ENCODE measurements around the gene COL4A1. TPM values are rescaled to one million over a fixed set of nuclear protein-coding genes. Genes with fewer than 3 reads are reported as not detected.
"Not testable (repeated sequence)": the region's sequence is repeated elsewhere in the genome, so short reads cannot be mapped to it uniquely, and the experiment has no call there.

Gene COL4A1
- total RNA-seq, 1 experiment from 2014 or later = 0.12 TPM

- H3K4me1 Mint-ChIP-seq (ENCODE audit: low read depth, unreplicated experiment) = no peaks in the 10 kb centered on the region
- peak; percentile 63 for DNase-seq
- peak overlapping the region; percentile 46 for H3K4me3 Mint-ChIP-seq (ENCODE audit: low read depth, unreplicated experiment)
- peak; percentile 43 for TF ChIP-seq CTCF (IDR thresholded peaks at IDR 0.05; ENCODE audit: unreplicated experiment)
- intact Hi-C loops (cut with micrococcal nuclease; ENCODE audit: unreplicated experiment) = no loop called here
- no peak overlapping the region for H3K27ac Mint-ChIP-seq (ENCODE audit: unreplicated experiment)
- no peaks in the 10 kb centered on the region for H3K9me3 Mint-ChIP-seq (ENCODE audit: low read depth, unreplicated experiment)
- H3K36me3 Mint-ChIP-seq (ENCODE audit: insufficient read depth, unreplicated experiment) = no peaks in the 10 kb centered on the region
- no TSS peak for BruUV-seq (replicated peaks)
- CTCF ChIA-PET = no interaction called here
- no peaks in the 10 kb centered on the region for H3K27me3 Mint-ChIP-seq (ENCODE audit: unreplicated experiment)
Measured at GRCh38 chr13:110116072-110116487, 190.9 kb downstream of the COL4A1 start.

GRCh38 chr13:110115591-110115990 is 191.4 kb downstream of the COL4A1 start:
- no peak for TF ChIP-seq CTCF (IDR thresholded peaks at IDR 0.05; ENCODE audit: unreplicated experiment)
- no peak overlapping the region for H3K4me3 Mint-ChIP-seq (ENCODE audit: low read depth, unreplicated experiment)
- no TSS peak for BruUV-seq (replicated peaks)
- no peaks in the 10 kb centered on the region for H3K9me3 Mint-ChIP-seq (ENCODE audit: low read depth, unreplicated experiment)
- H3K27ac Mint-ChIP-seq (ENCODE audit: unreplicated experiment) = no peak overlapping the region
- no peaks in the 10 kb centered on the region for H3K4me1 Mint-ChIP-seq (ENCODE audit: low read depth, unreplicated experiment)
- DNase-seq = no peak
- CTCF ChIA-PET = no interaction called here
- no peaks in the 10 kb centered on the region for H3K27me3 Mint-ChIP-seq (ENCODE audit: unreplicated experiment)
- H3K36me3 Mint-ChIP-seq (ENCODE audit: insufficient read depth, unreplicated experiment) = no peaks in the 10 kb centered on the region
- intact Hi-C loops (cut with micrococcal nuclease; ENCODE audit: unreplicated experiment) = no loop called here

GRCh38 chr13:110114316-110114715 is 192.6 kb downstream of the COL4A1 start:
- CTCF ChIA-PET = no interaction called here
- TF ChIP-seq CTCF (IDR thresholded peaks at IDR 0.05; ENCODE audit: unreplicated experiment) = no peak
- no peak overlapping the region for H3K4me3 Mint-ChIP-seq (ENCODE audit: low read depth, unreplicated experiment)
- H3K4me1 Mint-ChIP-seq (ENCODE audit: low read depth, unreplicated experiment) = no peaks in the 10 kb centered on the region
- no peaks in the 10 kb centered on the region for H3K27me3 Mint-ChIP-seq (ENCODE audit: unreplicated experiment)
- H3K36me3 Mint-ChIP-seq (ENCODE audit: insufficient read depth, unreplicated experiment) = no peaks in the 10 kb centered on the region
- DNase-seq = no peak
- intact Hi-C loops (cut with micrococcal nuclease; ENCODE audit: unreplicated experiment) = no loop called here
- BruUV-seq (replicated peaks) = no TSS peak
- H3K27ac Mint-ChIP-seq (ENCODE audit: unreplicated experiment) = no peak overlapping the region
- H3K9me3 Mint-ChIP-seq (ENCODE audit: low read depth, unreplicated experiment) = no peaks in the 10 kb centered on the region

GRCh38 chr13:110113284-110113764 is 193.6 kb downstream of the COL4A1 start:
- CTCF ChIA-PET = no interaction called here
- intact Hi-C loops (cut with micrococcal nuclease; ENCODE audit: unreplicated experiment) = no loop called here
- Mint-ChIP-seq H3K27ac (ENCODE audit: unreplicated experiment) (no peak overlapping the region), H3K36me3 (ENCODE audit: insufficient read depth, unreplicated experiment) (no peaks in the 10 kb centered on the region), H3K4me3 (ENCODE audit: low read depth, unreplicated experiment) (no peak overlapping the region), H3K4me1 (ENCODE audit: low read depth, unreplicated experiment) (peaks cover 7% of the 10 kb centered on the region), H3K27me3 (ENCODE audit: unreplicated experiment) (no peaks in the 10 kb centered on the region), H3K9me3 (ENCODE audit: low read depth, unreplicated experiment) (no peaks in the 10 kb centered on the region)
- TF ChIP-seq CTCF (IDR thresholded peaks at IDR 0.05; ENCODE audit: unreplicated experiment) = no peak
- no peak for DNase-seq
- no TSS peak for BruUV-seq (replicated peaks)

GRCh38 chr13:110112379-110112778 is 194.6 kb downstream of the COL4A1 start:
- H3K27me3 Mint-ChIP-seq (ENCODE audit: unreplicated experiment); intact Hi-C loops (cut with micrococcal nuclease; ENCODE audit: unreplicated experiment); CTCF ChIA-PET; H3K4me3 Mint-ChIP-seq (ENCODE audit: low read depth, unreplicated experiment); BruUV-seq (replicated peaks); H3K36me3 Mint-ChIP-seq (ENCODE audit: insufficient read depth, unreplicated experiment); H3K9me3 Mint-ChIP-seq (ENCODE audit: low read depth, unreplicated experiment); H3K27ac Mint-ChIP-seq (ENCODE audit: unreplicated experiment): not testable (repeated sequence)
- peak; percentile 11 for DNase-seq
- H3K4me1 Mint-ChIP-seq (ENCODE audit: low read depth, unreplicated experiment) = peaks cover 11% of the 10 kb centered on the region

Measured in Calu3 (cell line).